SIG-M5 treated with dmso at 0.1 percent for 504 hours (cell line): ENCODE measurements around the gene PATE1.
"Not testable (repeated sequence)": the region's sequence is repeated elsewhere in the genome, so short reads cannot be mapped to it uniquely, and the experiment has no call there.

ENCODE experiments used
- DNase-seq: peaks from one replicate; lab custom pipeline; 2025; ENCODE audit not compliant: unreplicated experiment; lab: John Stamatoyannopoulos, UW

PATE1 gene, protein sequence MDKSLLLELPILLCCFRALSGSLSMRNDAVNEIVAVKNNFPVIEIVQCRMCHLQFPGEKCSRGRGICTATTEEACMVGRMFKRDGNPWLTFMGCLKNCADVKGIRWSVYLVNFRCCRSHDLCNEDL

DNA sequence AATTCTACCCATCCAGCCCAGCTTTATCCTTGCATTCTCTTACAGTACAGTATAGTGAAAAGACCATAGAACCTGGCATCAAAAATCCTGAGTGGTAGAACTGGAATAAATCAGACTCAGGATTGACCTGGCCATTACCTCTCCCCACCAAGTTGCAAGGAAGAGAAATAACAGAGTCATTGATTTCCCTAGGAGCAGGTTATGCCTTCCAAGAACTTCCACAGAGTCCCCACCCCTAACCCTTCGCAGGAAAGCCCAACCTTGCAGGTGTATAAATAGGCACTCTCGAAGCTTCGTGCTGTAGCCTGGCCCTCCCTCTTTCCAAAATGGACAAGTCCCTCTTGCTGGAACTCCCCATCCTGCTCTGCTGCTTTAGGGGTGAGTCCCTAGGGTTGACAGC, at the start of gene PATE1:
PATE1 (plus strand) TSS at position 301 of the 400 bp plus-strand sequence; CDS start at position 327, 26 bp downstream.
- DNase-seq = no peak

DNA sequence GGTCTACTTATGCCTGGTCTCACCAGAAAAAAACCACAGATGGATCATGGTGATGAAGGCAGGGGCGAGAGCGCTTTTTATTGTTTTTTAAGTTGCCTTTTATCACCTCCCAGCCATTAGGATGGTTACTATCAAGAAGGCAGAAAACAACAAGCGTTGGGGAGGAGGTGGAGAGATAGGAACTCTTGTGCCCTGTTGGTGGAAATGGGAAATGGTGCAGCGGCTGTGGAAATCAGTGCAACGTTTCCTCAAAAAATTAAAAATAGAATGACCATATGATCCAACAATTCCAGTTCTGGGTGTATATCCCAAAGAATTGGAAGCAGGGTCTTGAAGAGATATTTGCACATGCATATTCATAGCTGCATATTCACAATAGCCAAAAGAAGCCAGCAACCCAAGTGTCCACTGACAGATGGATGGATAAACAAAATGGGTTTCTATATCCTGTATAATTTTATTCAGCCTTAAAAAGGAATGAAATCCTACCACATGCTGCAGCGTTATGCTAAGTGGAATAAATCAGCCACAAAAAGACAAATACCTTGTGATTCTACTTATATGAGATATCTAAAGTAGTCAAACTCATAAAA, 45.0 kb upstream of the PATE1 start:
- DNase-seq = no peak

DNA sequence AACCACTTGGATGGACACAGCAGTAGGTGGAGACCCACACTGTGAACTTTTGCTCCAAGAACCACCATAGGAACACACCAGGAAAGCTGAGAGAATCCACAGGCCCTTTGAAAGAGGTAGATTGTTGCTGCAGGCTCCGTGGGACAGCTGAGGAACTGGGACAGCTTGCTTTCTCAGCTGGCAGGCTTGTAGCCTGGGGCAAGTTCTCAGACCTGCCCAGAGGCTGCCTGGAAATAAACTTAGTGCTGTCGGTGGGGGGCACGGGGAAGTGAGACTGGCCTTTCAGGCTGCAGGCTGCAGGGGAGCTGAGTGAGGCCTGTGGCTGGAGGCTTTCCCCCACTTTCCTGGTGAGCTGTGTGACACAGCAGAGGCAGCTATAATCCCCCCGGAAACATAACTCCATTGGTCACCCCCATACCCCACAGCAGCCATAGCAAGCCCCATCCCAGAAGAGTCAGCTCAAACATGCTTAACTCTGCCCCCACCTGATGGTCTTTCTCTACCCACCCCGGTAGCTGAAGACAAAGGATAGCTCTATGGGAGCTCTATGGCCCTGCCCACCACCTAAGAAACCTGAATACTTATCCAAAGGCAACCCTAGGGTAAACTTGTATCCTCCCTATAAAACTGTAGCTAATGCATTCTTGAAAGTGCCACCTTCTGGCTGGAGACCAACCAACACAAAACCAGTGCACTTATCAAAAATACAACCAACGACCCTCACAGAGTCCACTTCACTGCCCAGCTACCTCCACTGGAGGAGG, 44.0 kb upstream of the PATE1 start:
- DNase-seq = peak; percentile 5

DNA sequence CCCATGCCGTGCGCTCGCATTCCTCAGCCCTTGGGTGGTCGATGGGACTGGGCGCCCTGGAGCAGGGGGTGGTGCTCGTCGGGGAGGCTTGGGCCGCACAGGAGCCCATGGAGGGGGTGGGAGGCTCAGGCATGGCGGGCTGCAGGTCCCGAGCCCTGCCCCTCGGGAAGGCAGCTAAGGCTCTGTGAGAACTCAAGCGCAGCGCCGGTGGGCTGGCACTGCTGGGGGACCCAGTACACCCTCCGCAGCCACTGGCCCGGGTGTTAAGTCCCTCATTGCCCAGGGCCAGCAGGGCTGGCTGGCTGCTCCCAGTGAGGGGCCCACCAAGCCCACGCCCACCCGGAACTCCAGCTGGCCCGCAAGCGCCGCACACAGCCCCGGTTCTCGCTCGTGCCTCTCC, 41.4 kb upstream of the PATE1 start:
- DNase-seq = not testable (repeated sequence)

DNA sequence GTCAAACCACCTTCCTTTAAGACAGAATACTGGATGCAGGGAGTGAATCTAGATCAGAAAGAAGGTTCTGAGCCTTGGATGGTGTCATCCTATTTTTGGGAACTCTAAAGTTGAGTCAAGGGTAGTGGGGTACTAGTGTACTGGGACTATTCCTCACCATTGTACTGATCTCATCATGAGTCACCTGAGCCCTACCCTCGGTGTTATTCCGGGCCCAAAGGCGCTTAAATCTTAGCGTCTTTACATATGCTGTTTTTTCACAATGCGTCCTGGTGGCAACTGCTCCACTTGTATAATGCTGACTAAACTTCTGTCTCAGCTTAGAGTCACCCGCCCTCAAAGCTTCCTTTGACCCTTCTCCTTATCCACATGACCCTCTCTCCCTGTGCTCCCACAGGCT, 25.3 kb upstream of the PATE1 start:
- DNase-seq = no peak

DNA sequence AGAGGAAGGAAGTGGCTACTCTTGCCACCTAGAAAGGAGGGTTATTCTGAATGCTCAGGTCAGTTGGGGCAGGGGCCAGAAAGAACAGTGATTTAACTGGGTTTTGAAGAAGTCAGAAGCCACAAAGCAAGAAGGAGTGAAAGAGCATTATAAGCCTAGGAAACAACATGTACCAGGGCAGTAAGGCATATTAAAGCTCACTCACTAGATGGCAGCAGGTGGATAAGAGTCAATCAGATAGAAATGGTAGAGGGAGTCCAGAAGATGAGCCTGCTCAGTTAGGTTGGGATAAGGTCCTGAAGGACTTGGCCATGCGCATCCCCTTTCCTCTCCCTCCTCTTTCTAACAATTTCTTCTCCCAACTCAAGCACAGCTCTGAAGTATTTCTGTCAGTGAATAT, 22.0 kb upstream of the PATE1 start:
- DNase-seq = peak; percentile 3

DNA sequence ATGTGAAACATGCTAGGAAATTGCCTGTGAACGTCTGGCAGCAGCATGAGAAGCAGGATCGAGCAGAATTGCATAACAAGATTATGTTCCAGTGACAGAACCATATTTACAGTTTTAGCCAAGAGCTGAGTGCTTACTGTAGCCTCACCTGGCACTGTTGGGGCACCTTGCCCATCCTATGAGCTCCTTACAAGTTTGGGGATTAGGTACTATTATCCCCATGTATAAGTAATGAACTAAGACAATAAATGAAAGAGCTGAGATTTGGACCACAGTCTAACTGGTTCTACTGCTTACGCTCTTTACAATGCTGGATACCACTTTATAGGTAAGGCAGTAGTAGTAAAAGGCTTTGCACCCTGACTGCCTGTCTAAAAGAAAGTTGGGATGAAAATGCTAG, 17.1 kb upstream of the PATE1 start:
- DNase-seq = no peak

DNA sequence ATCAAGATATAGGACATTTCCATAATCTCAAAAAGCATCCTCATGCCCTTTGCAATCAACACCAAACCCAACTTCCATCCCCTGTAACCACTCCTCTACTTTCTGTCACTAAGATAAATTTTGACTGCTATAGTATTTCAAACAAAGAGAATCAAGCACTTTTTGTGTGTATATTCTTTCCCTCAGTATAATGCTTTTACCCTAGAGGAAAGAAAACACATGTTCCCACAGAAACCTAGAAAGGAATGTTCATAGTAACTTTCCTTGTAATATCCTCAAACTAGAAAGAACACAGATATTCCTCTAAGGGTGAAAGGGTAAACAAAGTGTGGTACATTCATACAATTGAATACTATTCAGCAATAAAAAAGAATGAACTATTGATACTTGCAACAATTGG, 5.5 kb upstream of the PATE1 start:
- no peak for DNase-seq

DNA sequence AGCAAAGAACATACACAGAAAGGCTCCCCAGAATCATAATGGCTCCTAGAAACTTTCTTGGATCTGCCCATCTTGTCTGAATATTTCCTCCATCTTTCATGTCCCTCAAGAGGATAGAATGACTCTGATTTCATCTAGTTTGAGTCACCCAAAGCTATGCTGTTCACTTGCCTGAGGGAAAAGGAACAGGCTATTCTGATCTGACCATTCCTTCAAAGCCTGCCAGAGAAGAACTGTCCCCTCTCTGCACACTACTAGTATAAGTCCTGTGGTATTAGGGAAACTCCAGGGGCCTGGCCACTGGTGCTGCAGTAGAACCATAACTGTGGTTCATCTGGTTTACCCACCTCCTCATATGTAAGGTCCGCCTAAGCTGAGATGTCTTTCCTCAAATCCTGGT, 2.4 kb upstream of the PATE1 start:
- no peak for DNase-seq

DNA sequence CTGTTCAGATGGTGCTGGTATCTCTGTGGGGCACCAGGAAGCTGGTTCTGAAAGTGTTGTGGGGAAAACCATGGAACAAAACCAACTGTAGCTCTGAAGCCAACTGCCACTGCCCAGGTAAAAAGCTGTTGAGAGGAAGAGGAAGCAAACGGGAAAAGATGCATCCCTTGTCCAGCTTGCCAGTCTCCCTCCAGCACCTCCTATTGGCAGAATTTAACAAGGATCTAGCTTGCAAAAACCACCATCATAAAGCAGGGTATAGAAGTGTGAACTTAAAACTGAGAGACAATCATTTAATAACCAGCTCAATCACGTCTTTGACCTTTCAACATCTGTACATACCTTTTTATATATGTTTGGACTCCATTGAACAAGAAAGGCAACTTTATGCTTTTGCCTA, 4.5 kb downstream of the PATE1 start:
- no peak for DNase-seq

DNA sequence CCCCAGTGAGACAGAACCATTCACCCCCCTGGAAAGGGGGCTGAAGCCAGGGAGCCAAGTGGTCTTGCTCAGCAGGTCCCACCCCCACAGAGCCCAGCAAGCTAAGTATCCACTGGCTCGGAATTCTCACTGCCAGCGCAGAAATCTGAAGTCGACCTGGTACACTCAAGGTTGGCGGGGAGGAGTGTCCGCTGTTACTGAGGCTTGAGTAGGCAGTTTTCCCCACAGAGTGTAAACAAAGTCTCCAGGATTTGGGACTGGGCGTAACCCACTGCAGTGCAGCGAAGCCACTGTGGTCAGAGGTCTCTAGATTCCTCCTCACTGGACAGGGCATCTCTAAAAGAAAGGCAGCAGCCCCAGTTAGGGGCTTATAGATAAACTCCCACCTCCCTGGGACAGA, 10.0 kb downstream of the PATE1 start:
- no peak for DNase-seq

DNA sequence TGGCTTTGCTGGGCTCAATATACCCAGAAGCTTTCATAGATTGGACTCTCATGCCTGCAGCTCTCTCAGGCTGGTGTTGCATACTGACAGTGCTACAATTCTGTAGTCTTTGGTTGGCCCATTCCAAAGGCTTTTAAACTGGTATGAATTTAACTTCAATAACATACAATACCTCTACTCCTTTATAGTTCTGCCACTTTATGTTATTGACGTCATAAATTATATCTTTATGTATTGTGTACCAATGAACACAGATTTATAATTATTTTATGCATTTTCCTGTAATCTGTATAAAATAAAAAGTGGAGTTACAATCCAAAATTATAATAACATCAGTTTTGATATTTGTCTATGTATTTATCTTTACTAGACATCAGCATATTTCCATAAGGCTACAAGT, 16.4 kb downstream of the PATE1 start:
- DNase-seq = no peak

DNA sequence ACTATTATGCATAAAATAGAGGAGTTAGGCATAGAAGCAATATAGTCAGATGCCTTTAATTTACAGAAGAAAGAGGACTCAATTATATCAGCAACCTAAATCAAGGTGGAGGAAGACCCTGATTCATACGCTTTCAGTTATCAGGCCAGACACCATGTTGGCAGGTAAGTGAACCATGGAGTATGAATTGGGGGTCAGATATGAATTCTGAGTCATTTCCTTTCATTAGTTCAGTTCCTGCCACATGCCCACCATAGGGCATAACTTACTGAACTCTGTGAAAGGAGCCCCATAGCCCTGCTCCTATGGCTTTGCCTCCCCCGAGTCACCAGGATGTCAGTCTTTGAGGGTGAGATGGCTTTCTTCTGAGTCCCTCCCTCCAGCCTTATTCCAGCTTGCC, 17.4 kb downstream of the PATE1 start:
- DNase-seq = no peak

DNA sequence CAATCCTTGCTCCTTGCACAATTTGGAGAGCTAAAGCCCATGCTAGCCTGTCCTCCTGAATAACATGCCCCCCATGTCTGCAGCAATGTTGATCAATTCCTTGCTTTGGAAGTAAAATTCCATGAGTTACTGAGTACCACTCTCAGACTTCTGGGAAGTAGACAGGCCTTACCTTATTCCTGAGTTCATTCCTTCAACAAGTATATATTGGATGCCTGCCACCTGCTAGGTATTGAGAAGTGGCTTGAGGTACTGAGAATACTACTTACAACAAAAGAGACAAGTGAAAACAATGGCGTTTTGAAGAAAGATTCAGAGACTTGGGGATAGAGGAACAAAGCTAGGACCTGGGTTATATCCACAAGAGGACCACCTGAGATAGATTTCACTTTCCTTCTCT, 20.2 kb downstream of the PATE1 start:
- no peak for DNase-seq

DNA sequence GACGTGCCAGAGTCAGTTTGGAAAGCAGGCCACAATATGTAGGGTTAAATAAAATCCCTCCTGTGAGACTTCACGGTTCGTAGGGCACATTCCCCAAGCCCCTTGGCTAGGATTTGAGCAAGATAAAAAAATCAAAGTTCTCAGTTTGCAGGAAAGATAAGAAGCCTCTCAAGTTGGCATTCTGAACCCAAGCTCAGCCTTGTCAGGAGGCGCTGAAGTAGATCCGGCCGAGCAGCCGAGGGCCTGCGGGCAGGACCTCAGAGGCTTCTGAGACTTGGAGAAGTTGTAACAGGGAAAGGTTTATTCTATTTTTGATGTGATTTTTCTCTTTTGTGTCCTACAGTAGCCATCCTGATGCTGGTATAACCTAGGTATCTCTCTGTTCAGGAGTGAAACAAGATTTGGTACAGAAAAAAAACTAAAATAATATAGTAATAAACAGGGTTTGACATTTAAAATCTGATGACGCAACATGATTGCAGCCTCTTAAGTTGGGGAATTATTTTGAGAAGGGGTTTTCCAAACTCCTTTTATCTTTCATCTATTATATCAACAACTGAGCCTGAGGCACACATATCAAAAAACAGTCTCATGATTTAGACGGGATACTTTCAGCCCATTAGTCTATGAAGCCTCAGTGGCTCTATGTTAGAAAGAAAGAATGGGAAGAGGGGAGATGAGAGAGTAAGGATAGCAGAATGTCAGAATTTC, 22.4 kb downstream of the PATE1 start:
- DNase-seq = no peak

DNA sequence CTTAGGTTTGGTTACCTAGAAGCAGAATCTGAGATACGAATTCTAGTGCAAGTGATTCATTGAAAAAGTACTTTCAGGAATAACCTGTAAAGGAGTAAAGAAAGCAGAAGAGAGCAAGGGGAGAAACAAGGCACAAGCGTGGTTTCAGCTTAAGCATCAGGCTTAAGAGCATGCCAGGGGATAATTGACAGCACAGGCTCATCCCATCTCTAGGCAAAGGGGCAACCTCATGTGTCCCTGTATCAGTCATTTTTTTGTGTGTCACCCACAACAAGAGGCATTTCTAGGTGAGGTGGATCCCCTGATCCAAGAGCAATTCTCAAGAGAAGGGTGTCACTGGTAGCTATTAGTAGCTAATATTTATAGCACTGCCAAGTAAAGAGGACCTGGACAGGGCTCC, 24.5 kb downstream of the PATE1 start:
- DNase-seq = no peak

DNA sequence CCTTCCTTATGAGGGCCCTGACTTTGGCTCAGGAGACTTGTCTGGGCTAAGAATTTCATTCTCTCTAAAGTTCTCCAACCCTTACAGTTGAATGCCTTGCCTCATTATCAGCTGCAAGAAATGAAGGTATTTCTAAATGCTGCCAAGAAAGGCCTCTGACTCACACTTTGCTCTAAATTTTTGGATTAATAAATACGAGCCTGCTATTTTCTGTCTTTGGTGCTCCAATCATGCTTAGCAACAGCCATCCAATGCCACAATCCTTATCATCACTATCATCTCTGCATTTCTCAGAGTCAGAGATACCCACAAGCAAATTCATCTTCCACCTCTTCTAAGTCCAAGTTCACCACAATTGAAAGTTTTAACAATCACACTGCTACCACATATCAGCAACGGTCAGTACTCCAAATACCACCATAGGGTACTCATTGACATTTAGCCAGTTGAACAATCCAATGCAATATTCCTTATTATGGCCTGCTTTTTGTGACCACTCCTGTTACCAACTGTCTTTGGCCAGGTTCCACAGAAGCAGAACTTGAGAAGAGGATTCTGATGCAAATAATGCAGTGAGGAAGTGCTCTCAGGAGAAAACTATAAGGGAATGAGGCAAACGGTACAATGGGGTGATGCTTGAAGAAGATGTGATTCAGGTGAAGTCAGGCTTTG, 26.9 kb downstream of the PATE1 start:
- no peak for DNase-seq

DNA sequence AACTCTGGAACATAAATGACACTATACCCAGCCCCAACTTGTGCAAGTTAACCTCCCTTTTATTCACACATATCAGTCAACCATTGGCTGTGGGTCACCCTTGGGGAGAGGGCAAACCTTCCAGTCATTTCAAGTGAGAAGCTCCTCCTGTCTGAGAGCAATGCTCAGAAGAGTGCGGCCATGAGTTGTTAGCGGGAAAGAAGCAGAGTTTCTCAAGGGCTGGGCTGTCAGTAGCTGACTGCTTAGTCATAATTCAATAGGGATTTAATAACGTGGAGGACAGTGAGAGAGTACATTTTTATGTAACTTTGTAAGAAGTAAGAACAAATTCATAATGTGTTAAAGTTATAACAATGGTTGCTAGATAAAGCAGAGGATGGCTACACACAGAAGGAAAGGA, 27.4 kb downstream of the PATE1 start:
- DNase-seq = no peak

DNA sequence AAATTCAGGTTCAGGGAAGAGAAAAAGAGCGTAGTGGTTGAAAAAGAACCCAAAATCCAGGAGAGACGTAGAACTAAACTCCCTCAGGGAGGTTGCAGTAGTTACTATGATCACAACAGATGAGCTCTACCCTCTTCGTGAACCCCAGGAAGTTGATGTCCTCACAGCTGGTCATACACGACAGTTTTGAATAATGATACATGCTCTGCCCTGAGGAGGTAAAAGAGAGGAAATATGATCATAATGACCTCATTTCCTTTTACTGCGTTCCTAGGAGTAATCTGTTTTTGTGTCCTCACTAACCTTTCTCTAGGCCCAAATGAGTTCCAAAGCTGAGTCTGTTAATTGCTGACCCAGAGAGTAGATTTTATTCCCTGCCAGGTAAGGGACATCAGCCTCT, 31.2 kb downstream of the PATE1 start:
- no peak for DNase-seq

DNA sequence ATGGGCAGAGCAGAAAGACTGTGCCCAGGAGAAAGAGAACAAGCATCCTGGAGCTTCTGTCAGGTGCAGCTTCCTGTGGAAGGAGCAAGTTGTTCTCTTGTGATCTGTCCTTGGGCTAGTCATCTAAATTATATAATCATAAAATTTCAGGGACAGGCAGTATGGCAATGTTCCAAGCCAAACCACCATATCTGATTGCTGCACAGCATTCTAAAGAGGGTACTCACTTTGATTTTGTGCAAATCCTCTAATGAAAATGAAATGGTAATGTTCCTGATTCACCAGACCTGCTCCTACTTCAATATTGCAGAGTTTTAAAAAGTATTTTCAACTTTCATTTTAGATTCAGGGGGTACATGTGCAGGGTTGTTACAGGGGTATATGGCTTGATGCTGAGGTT, 32.6 kb downstream of the PATE1 start, which contains the start of gene PATE2:
PATE2 (minus strand) TSS at position 101 of the 400 bp plus-strand sequence; CDS start at position 46, 55 bp downstream.
- no peak for DNase-seq

DNA sequence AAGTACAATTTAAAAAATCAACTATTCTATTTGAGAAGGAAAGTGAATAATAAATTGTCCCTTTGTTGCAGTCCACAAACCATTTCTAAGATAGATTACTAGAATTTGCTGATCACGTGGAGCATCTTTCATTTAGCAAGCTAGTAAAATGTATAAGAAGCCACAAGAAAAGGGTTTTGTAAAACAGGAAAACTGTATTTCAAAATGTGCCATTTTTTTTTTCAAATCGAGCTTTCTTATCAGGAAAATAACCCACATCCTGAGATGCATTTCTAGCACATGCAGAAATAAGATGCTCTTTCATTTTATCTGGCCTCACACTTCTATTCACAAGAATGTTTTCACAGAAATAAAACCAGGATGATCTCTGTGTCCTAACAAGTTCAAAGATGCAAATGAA, 38.6 kb downstream of the PATE1 start:
- DNase-seq = no peak
